ENCODE data around the gene EPPIN. TPM values are rescaled to one million over a fixed set of nuclear protein-coding genes. Genes with fewer than 3 reads are reported as not detected.

Gene EPPIN
- not detected in 2 replicates for total RNA-seq

DNA sequence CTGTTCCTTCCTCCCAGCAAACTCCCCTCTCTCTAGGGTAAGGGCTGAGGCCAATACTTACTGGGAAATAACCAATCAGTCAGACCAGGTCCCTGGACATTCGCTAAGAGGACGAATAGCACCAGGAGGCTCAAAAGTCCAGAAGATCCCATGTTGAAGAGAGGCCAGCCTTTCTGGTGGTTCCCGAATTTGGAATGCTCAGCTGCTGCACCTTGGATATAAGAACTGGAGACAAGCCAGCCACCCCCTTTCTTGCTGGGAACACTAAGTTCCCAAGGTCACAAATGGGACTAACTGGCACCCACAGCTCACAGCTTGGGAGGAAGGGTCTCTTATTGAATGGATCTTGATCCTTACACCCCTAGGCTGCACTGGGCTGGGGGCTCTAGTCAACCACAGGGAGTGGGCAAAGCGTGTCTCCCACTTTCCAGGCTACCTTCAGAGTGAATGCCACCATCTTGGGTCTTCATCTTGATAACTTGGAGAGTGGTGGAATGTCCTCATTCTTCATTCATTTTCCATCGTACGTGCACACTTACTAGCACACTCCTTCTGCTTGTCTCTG lies at the start of gene EPPIN:
Gene EPPIN (minus strand): TSS at position 196 of the 565 bp plus-strand sequence. CDS start 44 bp downstream, at position 152.

GRCh38 chr20:45579184-45579583 lies 32.0 kb upstream of the EPPIN start, which contains the start of gene WFDC8:
Gene WFDC8, minus strand, starts transcription at chr20:45579284. Its CDS starts 37 bp downstream, at chr20:45579247.

GRCh38 chr20:45539382-45539781 lies 7.8 kb downstream of the EPPIN start, which contains the start of gene WFDC6:
Gene WFDC6, minus strand, starts transcription at chr20:45539482. Its CDS starts 75 bp downstream, at chr20:45539407.

DNA sequence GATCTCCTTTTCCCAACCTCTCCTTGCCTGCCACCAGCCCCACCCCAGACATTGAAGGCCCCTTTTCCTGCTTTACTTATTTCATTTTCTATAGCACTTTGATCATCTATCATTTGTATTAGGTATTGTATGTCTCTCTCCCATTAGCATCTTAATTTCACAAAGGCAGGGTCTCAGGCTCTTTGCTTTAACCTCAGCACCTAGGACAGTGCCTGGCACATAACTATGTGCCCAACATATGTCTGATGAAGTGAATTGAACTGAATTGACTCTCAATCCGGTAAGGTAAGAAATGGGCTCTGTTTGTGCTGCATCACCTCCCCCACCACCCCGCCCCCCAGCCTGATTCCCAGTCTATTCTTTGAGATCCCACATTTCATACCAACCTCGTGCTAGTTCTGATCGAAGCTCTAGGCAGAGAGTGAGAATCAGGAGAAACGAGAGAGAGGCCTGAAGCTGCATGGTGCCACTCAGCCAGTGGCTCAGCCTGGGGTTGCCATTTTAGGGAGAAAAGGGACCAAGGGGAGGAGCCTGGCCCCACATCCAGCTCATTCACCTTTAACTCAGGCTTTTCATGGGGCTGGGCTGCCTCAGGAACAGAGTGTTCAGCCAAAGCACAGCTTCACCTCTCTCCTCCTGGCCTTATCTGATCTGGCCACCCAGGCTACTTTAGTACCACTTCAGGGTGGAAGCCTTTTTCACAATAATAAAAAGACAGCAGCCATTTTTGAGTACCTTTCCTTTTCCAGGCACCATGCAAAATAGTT lies 31.9 kb downstream of the EPPIN start, which contains the start of gene SPINT3:
Gene SPINT3 (minus strand): TSS at position 476 of the 767 bp plus-strand sequence. CDS start 14 bp downstream, at position 462.

Other genes with a start within 250 kb of the EPPIN start
- gene RBPJL, start 240.6 kb downstream of the EPPIN start, total RNA-seq, result not detected in 2 replicates
- gene MATN4, start 239.1 kb downstream of the EPPIN start, total RNA-seq, result 0.05 TPM in 1 of 2 replicates, not detected in the other
- 226 and 235 TPM in 2 replicates for gene SDC4, start 199.0 kb downstream of the EPPIN start, total RNA-seq
- 18.8 and 26.3 TPM in 2 replicates for gene SYS1, start 184.2 kb downstream of the EPPIN start, total RNA-seq
- not detected in 2 replicates for gene TP53TG5, start 169.1 kb downstream of the EPPIN start, total RNA-seq
- gene DBNDD2, start 139.1 kb downstream of the EPPIN start, total RNA-seq, result 28.2 and 28.3 TPM in 2 replicates
- 43.3 and 68.6 TPM in 2 replicates for gene PIGT, start 131.3 kb downstream of the EPPIN start, total RNA-seq
- gene WFDC2, start 77.6 kb downstream of the EPPIN start, total RNA-seq, result 1.3 and 4.9 TPM in 2 replicates
- not detected in 2 replicates for gene SPINT3, start 31.8 kb downstream of the EPPIN start, total RNA-seq
- gene WFDC6, start 7.9 kb downstream of the EPPIN start, total RNA-seq, result not detected in 2 replicates
- gene WFDC8, start 31.9 kb upstream of the EPPIN start, total RNA-seq, result not detected in 2 replicates
- gene WFDC10A, start 82.3 kb upstream of the EPPIN start, total RNA-seq, result not detected in 2 replicates
- gene WFDC9, start 83.9 kb upstream of the EPPIN start, total RNA-seq, result not detected in 2 replicates
- gene WFDC11, start 122.8 kb upstream of the EPPIN start, total RNA-seq, result not detected in 2 replicates
- gene WFDC13, start 154.6 kb upstream of the EPPIN start, total RNA-seq, result not detected in 2 replicates
- gene WFDC10B, start 157.6 kb upstream of the EPPIN start, total RNA-seq, result not detected in 2 replicates
- gene SPINT4, start 174.9 kb upstream of the EPPIN start, total RNA-seq, result not detected in 2 replicates
- 0.56 and 1.1 TPM in 2 replicates for gene WFDC3, start 244.5 kb upstream of the EPPIN start, total RNA-seq
- gene DNTTIP1, start 244.6 kb upstream of the EPPIN start, total RNA-seq, result 10.8 and 24.2 TPM in 2 replicates

Data from airway epithelial cell (primary cell).